HepG2 (cell line): ENCODE measurements around the gene ZC3H14.

ENCODE experiments used
- ARNT2 ChIP-seq: sonication (generic); formaldehyde crosslinking; IDR thresholded peaks from 2 replicates; pipeline ENCODE4 v1.8.0; 2022; ENCODE audit warnings: mild to moderate bottlenecking, low read depth, missing genetic modification reagents, moderate library complexity
- CEBPB ChIP-seq: IDR thresholded peaks from 2 replicates; pipeline ENCODE4 v1.6.1; 2011; ENCODE audit warnings: low read depth, low read length, improper control_type of control experiment, borderline replicate concordance
- CTCF ChIP-seq: sonication (generic); formaldehyde crosslinking; IDR thresholded peaks from 2 replicates; pipeline ENCODE4 v1.5.0; 2020; ENCODE audit warnings: mild to moderate bottlenecking, missing genetic modification reagents, moderate library complexity
- HOXA3 ChIP-seq: sonication (generic); formaldehyde crosslinking; IDR thresholded peaks from 2 replicates; pipeline ENCODE4 v1.5.0; 2020; ENCODE audit warnings: missing genetic modification reagents
- MTA3 ChIP-seq: sonication (generic); formaldehyde crosslinking; IDR thresholded peaks from 2 replicates; pipeline ENCODE4 v1.4.0; 2020; ENCODE audit warnings: missing genetic modification reagents
- NFE2L1 ChIP-seq: sonication (generic); formaldehyde crosslinking; IDR thresholded peaks from 2 replicates; pipeline ENCODE4 v1.4.0; 2020; ENCODE audit warnings: missing genetic modification reagents, mild to moderate bottlenecking, borderline replicate concordance
- POLR2AphosphoS5 ChIP-seq: IDR thresholded peaks from 2 replicates; pipeline ENCODE4 v1.6.1; 2012; ENCODE audit warnings: low read depth, low read length
- PREB ChIP-seq: sonication (generic); formaldehyde crosslinking; IDR thresholded peaks from 2 replicates; pipeline ENCODE4 v1.4.0; 2020; ENCODE audit warnings: missing genetic modification reagents
- XRCC5 ChIP-seq: fragments of 200-400 bp; formaldehyde crosslinking; optimal IDR thresholded peaks from 2 replicates; pipeline ENCODE3; 2017; ENCODE audit warnings: mild to moderate bottlenecking, low read length
- YY1 ChIP-seq: IDR thresholded peaks from 2 replicates; pipeline ENCODE4 v1.6.1; 2011; ENCODE audit warnings: low read length, low read depth, moderate library complexity, mild to moderate bottlenecking; ENCODE audit not compliant: insufficient read depth, insufficient replicate concordance
- ZGPAT ChIP-seq: IDR thresholded peaks from 2 replicates; pipeline ENCODE4 v1.6.1; 2016; ENCODE audit warnings: mild to moderate bottlenecking
- ZNF652 ChIP-seq: IDR thresholded peaks from 2 replicates; pipeline ENCODE4 v1.6.1; 2016; ENCODE audit warnings: low read depth, borderline replicate concordance

- TF ChIP-seq CTCF (CRISPR knock-in tag) (no peak), CEBPB (0 out of 2 replicates have a peak, but pooled peaks have one; percentile 35), XRCC5 (no peak), PREB (CRISPR knock-in tag) (no peak), MTA3 (no peak), ZNF652 (CRISPR knock-in tag) (no peak), ZGPAT (CRISPR knock-in tag) (no peak), NFE2L1 (no peak), ARNT2 (CRISPR knock-in tag) (no peak), HOXA3 (CRISPR knock-in tag) (no peak), YY1 (no peak), POLR2AphosphoS5 (no peak)
Measured at GRCh38 chr14:88625671-88626070, 62.8 kb downstream of the ZC3H14 start.
